Stimulated activated CD8-positive, alpha-beta memory T cell treated with anti-CD3 and anti-CD28 coated beads, Interleukin-4, amount 100 ng/mL, for 48 hours (primary cell): ENCODE data around the gene GHRH.

Experiments
- DNase-seq: peaks from one replicate; pipeline ENCODE4 v3.0.0-alpha.2; 2020

The GHRH gene

GRCh38 chr20:37290158-37290810, 28.7 kb upstream of the GHRH start:
- DNase-seq, result no peak

- DNase-seq, result no peak
Observed at GRCh38 chr20:37288091-37288490, 26.5 kb upstream of the GHRH start.

DNA sequence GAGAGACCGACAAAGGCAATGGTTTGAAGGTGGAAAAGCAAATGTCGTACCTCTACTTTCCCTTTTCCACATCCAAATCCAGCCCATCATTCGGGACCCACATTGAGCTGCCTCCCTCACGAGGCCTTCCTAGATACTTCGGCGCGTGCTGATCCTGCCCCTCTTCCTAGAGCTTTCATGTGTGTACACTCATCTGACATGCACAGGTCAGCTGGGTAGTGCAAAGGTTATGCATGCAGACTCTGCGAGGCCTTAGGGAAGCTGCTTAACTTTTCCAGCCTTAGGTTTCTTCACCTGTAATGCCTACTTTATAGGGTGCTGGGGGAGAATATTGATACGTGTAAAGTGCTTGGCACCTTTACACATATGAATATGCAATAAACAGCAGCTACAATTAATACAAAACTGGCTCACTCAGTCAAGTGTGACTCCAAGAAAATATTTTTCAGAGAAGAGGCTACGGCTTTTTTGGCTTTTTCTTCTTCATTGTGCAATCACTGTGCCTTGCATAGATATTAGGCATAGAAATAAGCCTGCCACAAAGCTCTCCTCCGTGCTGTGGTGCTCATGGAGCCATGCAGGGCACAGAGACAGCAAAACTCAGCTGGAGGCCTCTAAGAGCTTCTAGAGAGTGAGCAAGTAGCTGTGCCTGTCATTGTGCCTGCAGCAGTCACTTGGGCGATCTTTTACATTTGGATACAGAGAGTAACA, 24.2 kb upstream of the GHRH start:
- DNase-seq, result no peak

DNA sequence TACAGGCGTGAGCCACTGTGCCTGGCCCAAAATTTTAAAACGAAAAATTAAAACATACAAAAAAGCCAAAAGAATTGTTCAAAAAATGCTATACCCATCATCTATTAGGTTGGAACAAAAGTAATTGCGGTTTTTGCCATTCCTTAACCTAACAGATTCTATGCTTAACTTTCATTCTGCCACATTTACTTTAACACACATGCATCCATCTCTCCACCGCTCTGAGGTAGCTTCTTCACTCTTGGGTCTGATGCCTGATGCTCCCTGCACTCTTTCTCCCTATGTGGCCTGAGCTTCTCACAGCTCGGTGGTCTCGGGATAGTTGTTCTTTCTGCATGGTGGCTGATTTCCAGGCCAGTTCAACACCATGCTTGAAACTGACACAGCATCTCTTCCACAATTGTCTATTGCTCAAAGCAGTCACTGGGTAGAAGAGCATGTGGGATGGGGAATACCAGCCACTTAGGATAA, 23.1 kb upstream of the GHRH start:
- DNase-seq, result no peak

GRCh38 chr20:37283530-37284195, 22.0 kb upstream of the GHRH start:
- DNase-seq, result no peak

GRCh38 chr20:37282556-37282955, 20.9 kb upstream of the GHRH start:
- DNase-seq, result no peak

DNA sequence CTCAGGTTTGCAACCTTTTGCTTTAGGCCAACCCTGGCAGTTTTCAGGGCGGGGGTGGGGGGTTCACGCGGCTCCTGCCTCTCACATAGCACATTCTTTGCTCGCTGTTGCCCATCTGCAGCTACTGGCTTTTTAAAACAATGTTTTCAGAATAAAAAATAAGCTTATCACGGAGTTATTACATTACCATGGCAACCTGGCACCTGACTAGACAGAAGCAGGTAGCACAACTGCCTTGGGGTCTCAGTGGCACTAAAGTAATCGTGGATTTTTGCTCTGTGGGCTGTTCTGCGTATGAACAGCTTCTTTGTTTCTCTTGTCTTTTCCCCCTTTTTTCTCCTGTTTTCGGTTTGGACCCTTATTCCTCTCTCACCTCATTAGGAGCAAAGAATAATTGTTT, 18.8 kb upstream of the GHRH start:
- no peak for DNase-seq

DNA sequence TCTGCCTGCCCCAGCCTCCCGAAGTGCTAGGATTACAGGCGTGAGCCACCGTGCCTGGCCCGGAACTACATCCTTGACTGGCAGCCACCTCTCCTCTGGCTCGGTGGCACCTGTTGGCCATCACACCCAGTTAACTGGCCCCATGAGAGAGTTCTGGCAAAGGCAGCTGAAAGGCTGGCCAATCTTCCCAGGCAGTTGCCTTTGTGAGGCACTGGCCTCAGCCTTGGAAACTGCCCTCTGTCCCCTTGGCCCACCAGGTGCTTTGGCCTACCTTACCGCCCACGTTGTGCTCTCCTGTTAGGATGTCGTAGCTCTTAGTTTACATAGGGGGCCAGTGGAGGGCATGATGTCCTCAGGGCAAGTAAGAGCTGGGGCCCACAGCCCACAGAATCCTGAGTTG, 18.2 kb upstream of the GHRH start:
- no peak for DNase-seq

DNA sequence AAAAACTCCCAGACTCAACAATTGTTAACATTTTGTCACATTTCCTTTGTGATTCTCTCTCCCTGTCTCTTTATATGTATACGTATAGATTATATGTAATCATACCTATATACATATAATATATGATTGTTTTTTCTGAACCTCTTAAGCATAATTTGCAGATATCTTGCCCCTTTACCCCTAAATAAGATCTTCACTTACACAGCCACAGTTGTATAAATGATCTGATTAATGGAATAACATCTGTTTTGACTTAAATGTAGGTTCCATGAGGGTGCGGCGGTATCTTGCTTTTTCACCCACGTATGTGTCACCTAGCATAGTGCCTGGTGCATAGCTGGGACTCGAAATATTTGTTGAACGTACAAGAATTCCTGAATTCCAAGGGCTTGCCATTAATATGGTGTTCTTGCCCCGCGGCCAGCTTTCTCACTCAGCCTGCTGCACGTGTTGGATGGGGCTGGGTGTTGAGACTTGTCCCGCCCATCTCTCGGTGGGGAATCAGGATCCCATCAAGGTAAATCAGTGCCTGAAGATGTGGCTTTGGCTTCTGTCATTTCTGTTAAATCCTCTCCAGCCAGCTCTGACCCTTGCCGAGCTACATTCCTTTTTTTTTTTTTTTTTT, 17.5 kb upstream of the GHRH start:
- no peak for DNase-seq

DNA sequence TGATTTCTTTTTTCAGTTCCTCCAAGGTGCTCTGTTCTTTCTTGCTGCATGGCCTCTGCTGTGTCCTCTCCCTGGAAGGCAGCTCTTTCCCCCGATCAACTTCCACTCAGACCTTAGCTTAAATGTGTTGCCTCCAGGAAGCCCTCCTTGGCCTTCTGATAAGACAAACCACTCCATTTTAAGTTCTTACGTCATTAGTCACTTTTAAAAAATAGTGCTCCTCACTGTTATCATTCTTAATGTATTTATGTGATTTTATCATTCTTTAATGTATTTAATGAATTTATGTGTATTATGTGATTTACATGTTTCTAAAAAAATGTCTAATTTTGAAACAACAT, 15.6 kb upstream of the GHRH start:
- DNase-seq, result no peak

DNA sequence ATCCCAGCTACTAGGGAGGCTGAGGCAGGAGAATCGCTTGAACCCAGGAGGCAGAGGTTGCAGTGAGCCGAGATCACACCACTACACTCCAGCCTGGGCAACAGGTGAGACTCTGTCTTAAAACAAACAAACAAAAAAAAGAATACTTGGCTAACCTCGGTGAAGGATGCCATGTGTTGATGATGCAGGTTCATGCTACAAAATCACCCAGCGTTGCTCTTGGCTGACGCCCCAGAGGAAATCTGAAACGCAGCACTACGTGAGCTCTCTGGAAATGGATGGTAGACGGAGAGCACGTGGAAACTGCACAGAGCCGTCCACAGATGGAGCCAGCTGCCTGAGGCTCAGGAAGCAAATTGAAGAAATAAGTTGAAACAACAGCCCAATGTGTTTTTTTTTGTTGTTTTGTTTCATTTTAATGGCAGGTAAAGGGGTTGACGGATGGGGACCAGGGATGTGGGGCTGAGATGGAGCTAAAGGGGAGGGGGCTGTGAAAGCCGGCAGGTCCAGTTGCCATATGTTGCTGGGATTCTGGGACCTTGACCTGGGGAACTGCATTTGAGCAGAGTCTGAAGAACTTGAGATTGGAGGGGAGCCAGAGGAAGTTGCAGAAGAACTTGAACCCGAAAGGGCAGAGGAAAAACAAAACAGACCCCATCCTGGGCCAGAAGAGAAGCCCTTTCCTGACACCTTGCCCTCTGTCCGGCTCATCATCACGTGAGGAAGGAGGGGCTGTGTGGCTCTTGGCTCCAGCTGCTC, 15.1 kb upstream of the GHRH start:
- no peak for DNase-seq

DNA sequence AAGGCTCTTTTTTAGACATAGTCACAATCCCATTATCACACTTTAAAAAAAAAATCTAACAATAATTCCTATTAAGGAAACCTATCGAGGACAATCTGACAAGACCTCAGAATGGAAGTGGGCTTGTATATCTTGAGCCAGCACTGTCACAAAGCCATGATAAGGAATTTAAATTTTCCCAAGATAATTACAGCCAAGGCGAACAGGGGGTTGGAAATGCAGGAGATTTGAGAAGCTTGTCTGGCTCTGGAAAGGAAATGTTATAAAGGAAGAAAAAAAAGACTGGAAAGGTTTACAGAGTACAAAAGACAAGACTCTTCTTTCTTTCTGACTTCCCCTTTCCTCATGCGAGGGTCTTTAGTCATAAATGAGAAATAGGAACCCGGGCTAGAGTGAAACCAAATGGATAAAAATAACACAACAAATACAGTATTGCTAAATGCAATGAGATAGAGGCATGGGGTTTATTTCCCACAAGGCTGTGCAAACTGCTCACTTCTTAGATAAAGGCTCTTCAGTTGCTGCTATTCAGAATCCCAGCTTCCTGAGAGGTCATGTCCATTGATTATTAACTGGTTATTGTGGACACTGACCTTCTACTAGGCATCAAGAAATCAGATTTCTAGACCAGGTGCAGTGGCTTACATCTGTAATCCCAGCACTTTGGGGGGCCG, 13.4 kb upstream of the GHRH start:
- DNase-seq, result no peak

DNA sequence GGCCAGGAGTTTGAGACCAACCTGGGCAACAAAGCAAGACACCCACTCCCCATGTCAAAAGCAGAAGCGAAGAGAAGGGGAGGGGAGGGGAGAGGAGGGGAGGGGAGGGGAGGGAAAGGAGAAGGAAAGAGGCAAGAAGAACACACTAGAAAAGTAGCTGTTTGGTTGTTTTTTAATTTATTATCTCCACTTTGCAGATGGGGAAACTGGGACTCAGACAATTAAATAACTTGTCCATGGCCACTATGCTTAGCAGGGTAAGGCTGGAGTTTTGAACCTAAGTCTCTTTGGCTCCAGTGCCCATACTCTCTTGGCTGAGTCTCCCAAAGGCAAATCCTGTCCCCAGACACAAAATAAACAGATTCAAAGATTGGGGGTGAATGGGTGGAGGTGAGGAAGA, 12.4 kb upstream of the GHRH start:
- no peak for DNase-seq

DNA sequence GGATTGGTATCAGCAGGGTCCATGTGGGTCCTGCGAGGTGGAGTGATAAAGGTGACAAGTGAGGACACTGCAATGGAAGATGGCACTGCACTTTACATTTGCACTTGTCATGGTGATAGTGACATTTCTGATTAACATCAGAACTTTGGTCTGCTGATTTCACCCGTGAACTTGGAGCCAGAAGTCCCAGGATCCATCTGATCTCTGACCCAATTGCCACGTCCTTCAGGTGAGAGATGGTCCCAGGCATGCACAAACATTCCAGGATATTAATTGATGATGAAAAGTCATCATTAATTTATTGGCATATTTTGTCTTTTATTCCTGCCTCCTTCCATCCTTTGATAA, 9.8 kb upstream of the GHRH start:
- DNase-seq, result no peak

- DNase-seq, result no peak
Observed at GRCh38 chr20:37270576-37271420, 9.2 kb upstream of the GHRH start.

- no peak for DNase-seq
Observed at GRCh38 chr20:37267667-37268313, 6.2 kb upstream of the GHRH start.

DNA sequence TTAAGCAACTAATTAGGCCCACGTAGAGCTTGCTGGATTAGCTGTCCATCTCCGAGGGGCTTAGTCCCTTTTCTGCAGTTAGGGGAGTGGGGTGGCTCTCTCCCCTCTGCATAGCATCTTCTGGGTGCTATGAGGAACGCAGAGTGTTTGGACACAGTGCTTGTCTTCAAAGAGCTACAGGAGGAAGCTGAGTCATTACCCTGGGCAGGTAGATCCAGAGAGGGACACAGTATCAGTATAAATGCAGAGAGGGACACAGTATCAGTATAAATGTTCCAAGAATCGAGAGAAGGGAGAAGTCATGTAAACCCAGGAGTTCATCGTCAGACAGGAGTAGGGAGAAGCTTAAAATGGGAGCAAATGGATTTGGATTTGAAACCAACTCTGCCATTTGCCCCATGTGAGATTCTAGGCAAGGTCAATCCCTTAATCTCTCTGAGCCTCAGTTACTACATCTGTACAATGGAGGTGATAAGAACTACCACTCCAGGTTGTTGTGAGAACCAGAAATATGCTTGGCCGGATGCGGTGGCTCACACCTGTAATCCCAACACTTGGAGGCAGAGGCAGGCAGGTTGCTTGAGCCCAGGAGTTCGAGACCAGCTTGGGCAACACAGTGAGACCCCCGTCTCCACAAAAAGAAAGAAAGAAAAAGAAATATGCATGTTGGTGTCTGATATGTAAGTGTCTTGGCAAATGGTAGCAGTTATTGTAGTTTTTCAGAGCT, 5.5 kb upstream of the GHRH start:
- DNase-seq, result no peak

DNA sequence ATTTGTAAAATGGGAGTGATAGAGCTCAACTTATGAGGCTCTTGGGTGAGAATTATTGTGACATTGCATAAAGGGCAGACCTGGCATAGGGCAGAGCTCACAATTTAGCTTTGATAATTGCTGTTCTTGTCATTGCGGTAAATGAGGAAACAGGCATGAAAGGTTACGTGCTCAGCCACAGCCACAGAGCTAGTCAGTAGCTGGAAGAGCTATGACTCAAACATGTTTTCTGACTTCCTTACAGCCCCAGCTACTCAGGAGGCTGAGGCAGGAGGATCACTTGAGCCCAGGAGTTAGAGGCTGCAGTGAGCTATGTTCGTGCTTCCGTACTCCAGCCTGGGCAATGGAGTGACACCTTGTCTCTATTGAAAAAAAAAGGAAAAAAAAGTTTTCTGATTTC, 3.5 kb upstream of the GHRH start:
- no peak for DNase-seq

GRCh38 chr20:37263686-37264085, 2.1 kb upstream of the GHRH start:
- no peak for DNase-seq

- DNase-seq, result no peak
Observed at GRCh38 chr20:37262505-37262904, 891 bp upstream of the GHRH start.
